HG02870 (cell line): ENCODE data around the gene YKT6.
"Not testable (repeated sequence)": the region's sequence is repeated elsewhere in the genome, so short reads cannot be mapped to it uniquely, and the experiment has no call there.

ENCODE experiments used
- ATAC-seq: cut with Tn5 transposase; IDR thresholded peaks from one replicate; pipeline ENCODE4 v1.9.1; 2021; ENCODE audit warnings: mild to moderate bottlenecking, moderate library complexity; ENCODE audit not compliant: unreplicated experiment

YKT6 gene

DNA sequence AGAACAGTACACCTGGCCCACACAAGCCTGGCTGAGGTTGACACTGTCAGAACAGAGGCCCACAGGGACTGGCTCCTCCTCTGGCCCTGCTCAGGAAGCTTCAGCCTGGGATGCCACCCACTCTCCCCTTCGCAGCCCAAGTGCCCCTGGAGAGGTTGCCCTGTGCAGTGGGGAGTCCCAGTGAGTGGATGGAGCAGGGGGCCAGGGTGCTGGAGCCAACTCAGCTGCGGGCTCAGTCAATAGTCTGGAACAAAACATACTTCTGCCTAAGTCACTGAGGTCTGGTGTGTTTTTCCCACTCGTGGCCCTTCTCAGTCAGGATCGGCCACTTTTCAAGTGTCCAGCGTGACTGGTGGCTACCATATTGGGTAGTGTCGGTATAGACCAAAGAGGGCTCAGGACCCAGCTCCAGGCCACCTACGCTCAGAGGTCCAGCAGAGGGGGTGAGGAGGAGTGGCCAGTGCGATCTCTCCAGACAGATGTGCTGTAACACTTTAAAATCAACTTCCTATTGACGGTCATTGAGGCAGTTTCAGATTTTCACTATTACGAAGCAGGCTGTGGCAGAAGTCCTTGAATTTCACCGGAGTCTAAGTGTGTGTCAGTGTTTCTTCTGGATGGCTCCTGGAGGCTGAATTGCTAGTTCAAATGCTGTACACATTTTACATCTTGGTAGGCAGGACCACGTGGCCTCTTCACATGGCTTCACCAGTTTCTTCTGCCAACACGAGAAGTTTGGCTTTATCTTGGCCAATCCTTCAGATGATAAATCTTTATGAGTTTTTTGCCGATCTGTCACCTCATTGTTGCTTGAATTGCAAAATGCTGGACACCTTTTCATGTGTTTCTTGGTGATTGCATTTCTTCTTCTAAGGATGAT lies 10.5 kb upstream of the YKT6 start:
- ATAC-seq, result no peak

DNA sequence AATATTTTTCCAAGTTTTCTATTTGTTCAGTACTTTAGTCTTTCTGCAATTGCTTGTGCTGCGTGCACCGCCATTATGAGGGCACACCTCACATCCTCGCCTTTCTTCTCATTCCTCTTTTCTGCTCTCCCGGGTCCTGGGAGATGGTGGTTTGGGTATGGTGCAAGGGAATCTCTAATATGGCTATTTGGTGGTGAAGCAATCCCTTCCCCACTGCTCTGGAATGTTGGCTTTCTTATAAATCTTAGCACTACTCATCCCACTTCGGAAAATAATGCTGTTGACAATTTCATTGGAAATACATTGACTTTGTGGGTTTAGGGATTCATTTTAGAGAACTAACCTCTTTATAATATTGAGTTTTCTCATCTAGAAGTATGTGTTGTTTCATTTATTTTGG lies 9.6 kb upstream of the YKT6 start:
- ATAC-seq, result no peak

DNA sequence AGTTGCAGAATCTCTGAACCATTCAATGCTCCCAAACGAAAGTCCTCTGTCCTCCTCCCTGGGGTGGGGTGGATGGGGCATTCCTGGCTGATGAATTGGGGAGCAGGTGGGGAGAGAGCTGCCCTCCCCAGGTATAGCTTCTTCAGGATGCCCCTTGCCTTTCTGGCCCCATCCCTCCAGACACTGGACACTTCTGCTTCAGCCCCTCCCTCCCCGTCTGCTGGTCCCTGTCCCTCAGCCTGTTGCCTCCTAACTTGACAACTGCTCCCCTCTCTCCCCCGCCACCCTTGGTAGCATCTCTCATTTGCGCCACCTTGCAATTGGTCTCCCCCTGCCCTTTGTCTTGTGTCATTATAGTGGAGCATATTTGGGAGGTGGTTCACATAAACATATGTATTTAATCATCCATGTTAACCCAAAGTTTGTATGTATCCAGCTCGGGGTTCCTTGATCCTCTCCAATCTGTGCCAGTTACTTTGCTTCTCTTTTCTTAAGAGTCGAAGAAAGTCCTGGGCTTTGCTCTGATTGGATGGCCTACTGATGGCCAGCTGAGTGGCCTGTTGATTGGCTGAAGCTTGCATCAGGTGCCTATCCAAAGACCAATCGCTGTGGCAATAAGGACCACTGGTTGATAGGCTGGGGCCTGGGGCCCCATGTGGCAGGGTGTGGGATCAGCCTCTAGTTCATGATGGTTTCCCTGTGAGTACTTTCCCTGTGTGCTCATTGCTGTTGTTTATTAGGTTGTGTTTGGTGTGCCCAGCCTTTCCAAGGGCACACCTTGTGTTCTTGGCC lies 7.6 kb upstream of the YKT6 start:
- ATAC-seq, result no peak

DNA sequence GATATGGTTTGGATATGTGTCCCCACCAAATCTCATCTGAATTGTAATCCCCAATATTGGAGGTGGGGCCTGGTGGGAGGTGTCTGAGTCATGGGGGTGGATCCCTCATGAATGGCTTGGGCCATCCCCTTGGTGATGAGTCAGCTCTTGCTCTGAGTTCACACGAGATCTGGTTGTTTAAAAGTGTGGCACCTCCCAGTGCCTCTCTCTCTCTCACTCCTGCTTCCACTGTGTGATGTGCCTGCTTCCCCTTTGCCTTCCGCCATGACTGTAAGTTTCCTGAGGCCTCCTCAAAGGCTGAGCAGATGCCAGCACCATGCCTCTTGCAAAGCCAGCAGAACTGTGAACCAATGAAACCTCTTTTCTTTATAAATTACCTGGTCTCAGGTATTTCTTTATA lies 6.7 kb upstream of the YKT6 start:
- no peak for ATAC-seq

DNA sequence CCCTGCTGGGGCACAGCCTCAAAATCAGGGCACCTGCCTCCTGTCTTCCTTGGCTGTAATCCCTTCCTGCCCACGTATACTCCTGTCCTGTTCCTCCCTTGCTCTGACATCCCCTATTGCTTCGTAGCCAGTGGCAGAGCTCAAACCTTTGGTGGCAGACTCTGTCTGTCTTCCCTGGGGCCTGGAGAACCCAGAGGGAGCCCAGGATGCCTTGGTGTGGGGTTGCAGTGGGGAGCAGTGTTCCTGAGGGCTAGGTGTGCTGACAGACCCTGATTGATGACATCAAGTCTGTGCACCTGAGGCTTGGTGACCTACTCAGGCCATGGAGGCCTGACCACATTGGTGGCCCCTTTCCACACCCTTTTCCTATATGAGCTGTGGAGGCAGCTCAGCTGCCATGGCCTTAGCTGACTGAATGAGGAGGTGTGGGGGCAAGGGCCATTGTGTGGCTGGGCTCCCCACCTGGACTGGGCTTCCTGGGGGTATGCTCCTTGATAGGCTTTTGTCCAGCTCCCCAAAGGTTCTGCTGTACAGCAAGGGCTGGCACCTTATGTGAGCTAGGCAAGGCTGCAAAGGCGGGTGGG lies 6.1 kb upstream of the YKT6 start:
- ATAC-seq, result no peak

DNA sequence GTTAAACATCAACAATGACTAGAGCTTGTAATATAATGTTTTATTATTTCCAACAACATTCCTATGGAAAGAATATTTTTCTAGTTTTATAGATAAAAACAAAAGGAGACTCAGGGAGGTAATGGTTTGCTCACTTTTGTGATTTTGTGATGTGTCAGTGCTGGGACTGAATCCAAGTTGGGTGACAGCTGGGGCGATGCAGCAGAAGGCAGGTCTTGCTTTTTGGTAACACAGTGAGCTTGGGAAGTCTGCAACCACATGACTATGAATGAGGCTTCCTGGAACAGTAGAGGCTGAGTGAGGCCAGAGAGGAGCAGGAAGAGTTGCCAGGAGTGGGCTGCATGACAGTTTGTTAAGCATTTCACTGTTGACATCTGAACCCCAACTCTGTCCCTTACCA lies 4.9 kb upstream of the YKT6 start:
- no peak for ATAC-seq

DNA sequence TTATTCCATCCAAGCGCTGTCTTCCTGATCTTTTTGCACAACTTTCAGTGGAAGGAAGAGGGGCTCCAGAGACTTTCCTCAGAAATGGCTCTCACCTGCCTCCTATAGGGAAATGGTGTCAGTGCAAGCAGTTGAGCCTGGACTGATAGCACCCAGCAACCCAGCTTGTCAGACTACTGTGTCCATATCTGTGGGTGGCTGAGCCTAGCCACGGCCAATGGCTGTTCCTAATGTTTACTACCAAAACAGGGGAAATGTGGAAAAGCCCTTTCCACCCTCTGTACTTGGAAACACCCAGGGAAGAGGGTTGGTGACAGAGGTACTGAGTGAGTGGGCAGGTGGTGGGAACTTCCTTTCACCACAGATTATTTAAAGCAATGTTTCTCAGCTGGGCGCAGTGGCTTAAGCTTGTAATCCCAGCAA lies 4.3 kb upstream of the YKT6 start:
- ATAC-seq, result no peak

DNA sequence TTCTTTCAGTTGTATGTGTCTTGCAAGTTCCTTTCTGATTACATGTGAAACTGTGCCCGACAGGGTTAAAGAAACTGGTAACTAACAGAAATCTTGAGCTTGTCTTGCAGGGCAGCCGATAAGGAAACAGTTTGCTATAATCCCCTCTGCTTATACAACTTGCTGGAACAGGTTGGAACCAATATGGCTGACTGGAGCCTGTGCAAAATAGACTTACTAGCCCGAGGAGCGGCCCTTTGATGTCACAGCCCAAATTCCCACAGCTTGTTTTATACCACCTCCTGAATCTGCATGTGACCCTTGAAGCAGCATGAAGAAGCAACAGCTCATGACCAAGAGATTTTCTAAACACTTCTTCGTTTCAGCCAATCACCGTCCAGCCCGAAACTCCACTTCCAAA lies 3.3 kb upstream of the YKT6 start:
- ATAC-seq, result no peak

DNA sequence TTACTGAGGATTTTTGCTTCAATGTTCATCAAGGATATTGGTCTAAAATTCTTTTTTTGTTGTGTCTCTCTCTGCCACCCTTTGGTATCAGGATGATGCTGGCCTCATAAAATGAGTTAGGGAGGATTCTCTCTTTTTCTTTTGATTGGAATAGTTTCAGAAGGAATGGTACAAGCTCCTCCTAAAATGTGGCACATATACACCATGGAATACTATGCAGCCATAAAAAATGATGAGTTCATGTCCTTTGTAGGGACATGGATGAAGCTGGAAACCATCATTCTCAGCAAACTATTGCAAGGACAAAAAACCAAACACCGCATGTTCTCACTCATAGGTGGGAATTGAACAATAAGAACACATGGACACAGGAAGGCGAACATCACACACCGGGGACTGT lies 615 bp upstream of the YKT6 start:
- not testable (repeated sequence) for ATAC-seq

DNA sequence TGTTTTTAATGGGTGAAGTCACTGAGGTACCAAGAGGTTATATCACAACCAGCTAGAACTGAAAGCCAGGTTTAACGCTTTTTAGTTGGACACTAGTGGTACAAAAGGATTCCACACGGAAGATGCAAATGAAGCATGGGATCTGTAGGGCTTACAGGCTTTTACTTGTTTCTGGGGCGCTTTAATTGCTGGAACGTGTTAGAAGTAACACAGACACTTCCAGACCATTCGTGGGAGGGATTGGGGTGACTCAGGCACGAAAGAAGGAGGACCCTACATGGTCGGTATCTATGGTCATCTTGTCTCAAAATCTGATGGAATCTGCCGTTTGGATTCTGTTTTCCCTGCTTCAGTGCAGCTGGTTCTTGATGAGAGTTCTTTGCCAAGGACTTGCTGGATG lies 1.0 kb downstream of the YKT6 start:
- no peak for ATAC-seq

DNA sequence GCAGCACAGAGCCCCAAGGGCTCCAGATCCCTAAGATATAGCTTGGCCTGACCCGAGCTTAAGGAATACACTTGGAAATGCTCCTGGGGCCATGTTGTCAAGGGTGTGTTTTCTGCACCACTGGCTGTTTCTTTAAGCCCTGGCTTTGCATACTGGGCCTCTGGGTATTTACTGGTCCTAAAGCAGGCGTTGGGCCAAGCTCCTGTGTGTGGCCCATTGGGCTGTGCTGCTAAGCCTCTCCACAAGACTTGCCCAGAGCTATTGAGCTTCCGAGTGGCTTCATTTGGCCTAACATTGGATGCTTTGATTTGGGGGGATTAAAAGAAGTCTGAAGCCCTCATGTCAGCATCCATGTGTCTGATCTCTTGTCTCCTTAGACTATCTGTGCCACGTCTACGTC lies 5.2 kb downstream of the YKT6 start:
- no peak for ATAC-seq

DNA sequence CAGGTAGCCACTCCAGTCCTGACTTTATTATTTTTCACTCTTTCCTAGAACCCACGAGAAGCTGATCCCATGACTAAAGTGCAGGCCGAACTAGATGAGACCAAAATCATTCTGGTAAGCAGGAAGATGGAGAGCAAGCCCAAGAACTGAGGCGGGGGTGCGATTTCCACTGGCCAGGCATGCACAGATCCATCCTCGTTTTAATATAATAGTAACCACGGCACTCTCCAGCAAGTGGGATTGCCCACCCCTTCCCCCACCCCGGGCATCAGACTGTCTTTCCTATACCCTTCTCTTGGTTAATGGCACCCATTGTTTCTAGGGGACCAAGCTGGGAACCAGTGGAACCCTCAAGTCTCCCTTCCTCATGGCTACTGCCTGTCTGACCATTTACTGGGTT lies 7.3 kb downstream of the YKT6 start:
- ATAC-seq, result no peak

DNA sequence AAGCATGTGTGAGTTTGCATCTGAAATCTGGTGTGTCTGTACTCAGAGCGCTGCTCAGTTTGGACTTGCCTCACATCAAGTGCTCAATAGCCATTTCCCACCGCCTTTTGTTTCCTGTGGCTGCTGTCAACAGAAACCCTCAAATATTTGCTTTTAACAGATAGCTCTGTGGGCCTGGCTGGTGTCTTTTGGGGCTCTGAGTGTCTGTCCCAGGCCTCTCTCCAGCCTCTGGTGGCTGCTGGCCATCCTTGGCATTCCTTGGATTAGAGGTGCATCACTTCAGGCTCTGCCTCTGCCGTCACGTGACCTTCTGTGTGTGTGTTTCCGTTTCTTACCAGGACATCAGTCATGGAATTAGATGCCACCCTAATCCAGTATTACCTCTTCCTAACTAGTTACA lies 9.3 kb downstream of the YKT6 start:
- no peak for ATAC-seq

DNA sequence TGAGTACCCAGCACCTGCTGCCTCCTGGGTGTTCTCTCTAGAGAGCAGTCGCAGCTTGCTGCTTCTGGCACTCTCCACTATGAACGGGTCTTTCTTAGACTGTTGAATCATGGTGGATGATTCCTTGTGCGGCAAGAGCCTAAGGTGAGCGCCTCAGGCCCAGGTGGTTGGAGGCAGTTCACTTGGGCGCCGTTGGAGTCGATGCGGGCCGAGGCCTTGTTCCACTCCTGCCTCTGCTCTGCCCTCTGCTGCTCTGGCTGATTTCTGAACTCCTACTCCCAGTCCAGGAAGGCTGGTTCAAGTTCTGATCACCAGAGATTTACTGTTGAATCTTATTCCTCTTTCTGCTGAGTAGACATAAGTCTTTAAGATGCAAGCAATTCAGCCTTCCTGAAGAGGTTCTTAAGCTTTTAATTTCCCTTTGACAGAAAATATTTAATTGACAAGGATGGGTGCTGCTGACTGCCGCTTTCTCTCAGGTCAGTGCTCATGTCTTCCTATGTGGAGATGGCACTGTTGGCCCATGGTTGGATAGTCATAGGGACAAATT lies 10.4 kb downstream of the YKT6 start:
- no peak for ATAC-seq

DNA sequence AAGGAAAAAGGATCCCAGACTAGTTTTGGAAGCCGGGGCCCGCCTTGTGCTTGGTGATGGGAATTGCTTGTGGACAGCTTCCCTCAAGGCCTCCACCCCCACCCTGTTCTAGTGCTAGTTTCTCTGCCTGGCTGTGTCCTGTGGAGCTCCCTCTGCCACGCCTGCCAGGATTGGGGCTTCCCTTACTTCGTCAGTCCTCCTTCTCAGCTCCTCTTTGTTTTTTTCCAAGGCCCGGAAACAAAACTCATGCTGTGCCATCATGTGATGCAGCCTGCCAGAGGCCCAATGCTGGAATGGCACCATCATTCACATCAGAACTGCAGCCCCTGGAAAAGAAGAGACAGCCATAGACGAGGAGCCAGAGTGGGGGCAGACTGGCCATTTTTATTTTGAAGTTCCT lies 11.2 kb downstream of the YKT6 start:
- ATAC-seq, result no peak

DNA sequence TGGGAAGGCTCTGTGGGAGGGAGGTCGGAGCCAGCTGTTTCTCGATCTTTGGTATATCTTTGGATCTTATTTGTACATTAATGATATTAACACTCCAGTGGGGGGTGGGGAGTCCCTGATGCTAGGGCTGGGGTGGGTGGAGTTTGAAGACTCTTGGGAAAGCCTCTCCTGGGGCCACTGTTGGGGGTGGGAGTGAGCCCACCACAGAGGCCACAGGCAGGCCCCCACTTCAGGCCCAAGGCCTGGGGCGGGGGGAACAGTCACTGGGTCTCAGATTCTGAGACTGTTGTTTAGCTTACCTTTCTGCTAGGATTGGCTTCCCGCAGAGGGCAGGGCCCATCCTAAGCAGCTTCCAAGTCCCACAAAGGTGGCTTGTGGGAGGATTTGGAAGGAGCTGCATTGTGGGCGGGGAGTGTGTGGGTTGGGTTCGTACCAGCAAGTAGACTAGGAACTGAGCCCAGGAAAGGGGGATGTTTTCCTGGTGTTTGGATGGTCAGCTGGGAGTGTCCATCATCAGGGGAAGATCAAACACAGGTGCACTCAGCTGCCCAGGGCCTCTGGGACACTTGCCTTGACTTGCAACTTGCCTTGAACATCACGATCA lies 11.9 kb downstream of the YKT6 start:
- ATAC-seq, result no peak

DNA sequence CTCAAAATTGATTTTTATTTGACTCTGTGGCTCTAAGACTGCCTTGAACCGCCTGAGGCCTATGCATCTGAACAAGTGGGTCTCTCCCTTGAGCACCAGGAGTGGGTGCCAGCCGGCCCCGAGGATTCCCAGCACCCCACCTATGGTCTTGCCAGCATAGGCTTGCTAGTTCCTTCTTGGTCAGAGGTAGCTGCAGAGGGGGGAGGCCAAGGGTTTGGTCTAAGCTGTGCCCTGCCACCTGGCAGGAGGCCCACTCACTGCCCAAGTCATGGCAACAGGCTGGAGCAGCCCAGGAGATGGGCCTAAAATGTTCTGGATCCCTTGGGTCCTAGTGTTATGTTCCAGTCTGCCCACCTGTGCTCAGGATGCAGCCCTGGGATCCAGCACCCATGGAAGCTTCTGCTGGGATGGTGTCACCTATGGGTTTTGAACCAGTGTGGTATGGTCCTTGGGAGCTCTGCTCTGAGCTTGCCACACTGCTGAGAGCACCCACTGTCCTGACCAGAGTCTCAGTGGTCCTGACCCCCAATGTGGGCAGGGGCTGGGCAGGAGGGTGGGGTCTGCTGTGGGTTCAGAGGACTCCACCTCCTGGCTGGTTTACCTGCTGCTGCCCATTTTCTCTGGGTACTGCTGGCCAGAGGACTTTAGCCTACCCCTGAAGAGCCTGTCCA lies 12.6 kb downstream of the YKT6 start:
- ATAC-seq, result no peak

DNA sequence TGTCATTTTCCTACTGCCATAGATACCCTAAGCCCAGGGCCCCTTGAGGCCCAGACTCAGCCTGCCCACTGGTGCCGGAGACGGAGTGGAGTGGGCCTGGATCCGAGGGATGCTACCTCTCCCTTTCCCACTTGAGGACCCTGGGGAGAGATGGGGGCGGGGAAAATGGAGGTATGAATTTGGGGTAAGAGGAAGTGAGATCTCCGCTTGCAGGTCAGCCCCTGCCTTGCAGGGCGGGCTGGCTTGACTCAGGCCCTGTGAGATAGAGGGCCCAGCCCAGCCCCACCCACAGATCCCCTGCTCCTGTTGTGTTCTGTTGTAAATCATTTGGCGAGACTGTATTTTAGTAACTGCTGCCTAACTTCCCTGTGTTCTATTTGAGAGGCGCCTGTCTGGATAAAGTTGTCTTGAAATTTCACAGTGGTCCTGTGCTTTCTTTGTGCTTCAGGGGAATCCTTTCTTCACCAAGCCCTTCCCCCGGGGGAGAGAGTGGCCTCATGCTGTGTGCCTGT lies 13.2 kb downstream of the YKT6 start:
- no peak for ATAC-seq

DNA sequence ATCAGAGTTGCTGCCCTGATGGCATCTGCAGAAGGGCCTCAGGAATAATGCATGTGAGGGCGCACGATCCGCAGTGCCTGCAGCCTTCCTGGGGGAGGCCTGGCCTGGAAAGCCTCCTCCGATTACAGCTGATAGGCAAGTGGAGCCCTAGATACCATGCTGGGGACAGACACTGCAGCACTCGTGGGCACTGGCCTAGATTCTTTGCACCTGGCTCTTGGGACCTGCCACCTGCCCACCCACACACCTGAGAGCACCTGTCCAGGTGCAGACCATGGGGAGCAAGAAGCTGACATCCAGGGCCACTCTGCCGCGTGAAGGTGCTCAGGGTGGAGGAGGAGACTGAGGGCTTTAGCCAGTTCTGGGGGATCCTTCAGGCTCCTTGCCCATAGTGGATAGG lies 14.8 kb downstream of the YKT6 start:
- no peak for ATAC-seq

DNA sequence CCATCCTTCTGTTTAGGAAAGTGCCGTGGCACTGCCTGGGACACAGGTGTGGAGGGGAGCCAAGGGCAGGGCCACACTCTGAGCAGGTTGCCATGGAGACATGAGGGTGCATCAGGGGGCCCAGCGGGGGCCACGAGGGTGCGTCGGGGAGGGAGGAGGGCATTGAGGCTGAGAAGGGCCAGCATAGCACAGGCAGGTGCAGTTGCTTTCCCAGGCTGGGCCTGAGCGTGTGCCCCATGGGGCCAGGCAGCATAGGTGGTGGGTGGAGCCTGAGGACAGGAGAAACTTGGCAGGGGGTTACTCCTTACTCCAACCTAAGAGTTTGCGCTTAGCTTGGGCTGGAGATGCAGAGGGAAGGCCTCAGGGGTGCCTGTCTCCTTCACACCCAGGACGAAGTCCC lies 15.2 kb downstream of the YKT6 start:
- no peak for ATAC-seq
